Neural progenitor cell (in vitro differentiated cells): ENCODE results near the gene ARSD.

Experiments used
- CTCF ChIP-seq: fragments of 200-600 bp; sonication (generic); IDR thresholded peaks from 2 replicates; pipeline ENCODE4 v1.5.1; 2017; ENCODE audit warnings: antibody characterized with exemption, mild to moderate bottlenecking
- EZH2 ChIP-seq: fragments of 200-600 bp; sonication (generic); IDR thresholded peaks from 2 replicates; pipeline ENCODE4 v1.6.1; 2017; ENCODE audit warnings: antibody characterized with exemption, mild to moderate bottlenecking, moderate library complexity

- TF ChIP-seq CTCF (no peak), EZH2 (no peak)
Measured at GRCh38 chrX:2972391-2972790, 43.3 kb upstream of the ARSD start.
